ENCODE data around the gene PTPRM. TPM values are rescaled to one million over a fixed set of nuclear protein-coding genes. Genes with fewer than 3 reads are reported as not detected.

The PTPRM gene
- polyA plus RNA-seq, 4 donors, result 82.9 to 104 (median 97.8) TPM

DNA sequence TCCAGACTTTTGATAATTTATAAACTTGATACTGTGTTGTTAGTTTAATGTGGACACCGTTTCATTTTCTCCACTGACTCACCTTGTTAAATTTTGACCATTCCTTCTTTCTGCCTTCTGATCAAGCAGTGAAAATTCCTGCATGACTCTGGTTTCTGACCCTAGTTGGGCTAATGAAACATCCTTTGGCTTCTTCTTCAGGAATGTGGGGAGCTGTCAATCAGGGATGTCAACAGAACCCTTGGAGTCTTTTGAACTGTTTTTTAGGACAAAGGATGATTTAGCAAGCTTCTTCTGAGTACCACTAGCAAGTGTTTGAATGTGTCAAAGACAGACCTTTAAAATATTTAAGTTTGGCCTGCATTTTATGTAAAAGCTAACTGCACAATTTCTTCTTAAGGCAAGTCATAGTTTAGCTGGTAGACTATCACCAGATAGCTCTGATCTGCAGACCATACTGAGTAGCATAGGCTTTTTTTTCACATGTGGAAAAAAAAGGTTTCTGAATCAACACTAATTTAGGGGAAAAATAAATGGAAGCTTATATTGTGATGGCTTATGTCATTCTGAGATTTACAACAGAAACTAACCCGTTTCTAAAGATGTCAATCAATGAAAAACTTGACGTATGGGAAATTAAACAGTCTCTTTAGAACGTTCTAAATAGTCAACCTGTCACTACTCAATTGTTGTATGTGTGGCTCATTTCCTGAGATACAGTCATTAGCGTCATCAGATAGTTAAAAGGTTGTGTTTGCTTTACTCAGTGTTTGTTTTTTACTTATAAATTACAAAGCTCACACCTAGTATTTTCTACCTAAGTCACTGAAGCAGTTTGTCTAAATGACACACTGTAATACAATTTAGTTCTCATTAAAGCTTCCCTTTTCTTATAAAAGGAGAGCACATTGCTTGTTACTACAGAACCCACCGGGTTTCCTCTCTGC lies 311.4 kb downstream of the PTPRM start:
- no peak for DNase-seq (ENCODE audit: low read depth in 4 of 4, low spot score in 3 of 4)

DNA sequence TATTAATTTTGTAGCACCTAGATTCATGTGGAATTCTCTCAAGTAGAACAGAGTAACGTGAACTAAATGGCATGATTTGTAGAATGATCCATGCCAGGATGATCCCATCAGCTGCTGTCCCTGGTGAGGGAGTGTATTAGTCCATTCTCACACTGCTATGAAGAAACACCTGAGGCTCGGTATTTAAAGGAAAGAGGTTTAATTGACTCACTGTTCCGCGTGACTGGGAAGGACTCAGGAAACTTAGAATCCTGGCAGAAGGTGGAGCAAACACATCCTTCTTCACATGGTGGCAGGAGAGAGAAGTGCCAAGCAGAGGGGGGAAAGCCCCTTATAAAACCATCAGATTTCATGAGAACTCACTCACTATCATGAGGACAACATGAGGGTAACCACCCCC lies 312.6 kb downstream of the PTPRM start:
- no peak for DNase-seq (ENCODE audit: low read depth in 4 of 4, low spot score in 3 of 4)

DNA sequence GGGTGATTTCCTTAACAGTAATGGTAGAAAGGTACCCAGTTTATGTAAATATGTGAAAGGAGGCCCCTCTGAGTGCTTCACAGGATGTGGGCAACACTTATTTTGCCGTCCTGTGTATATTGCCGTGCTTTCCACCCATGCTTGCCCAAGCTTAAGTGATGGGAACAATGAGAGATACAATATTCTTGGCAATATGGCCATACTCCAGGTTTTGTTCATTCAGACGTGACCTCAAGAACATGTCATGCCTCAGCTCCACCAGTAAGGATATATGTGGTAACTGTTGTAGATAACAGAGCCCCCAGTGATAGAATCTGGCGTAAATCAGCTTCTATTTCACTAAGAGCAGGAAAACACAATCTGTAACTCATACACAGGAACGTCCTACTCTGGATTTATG lies 318.7 kb downstream of the PTPRM start:
- DNase-seq (ENCODE audit: low read depth in 4 of 4, low spot score in 3 of 4), result no peak

DNA sequence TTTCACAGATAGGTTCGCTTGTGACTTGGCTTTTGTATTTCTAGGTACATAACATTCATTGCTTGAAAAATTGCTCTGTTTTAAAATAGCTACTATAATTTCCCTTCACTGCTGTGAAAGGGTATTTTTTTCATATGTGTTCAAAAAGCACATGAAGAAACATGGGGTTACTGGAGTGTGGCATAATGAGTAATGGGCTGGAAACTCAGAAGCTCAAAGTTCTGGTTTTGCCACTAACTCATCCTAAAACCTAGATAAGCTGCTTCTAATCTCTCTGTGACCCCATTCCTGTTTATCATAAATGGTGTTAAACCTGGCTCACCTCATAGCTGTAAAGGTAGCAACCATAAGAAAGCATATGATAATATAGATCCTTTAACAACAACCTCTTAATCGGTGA lies 319.3 kb downstream of the PTPRM start:
- DNase-seq (ENCODE audit: low read depth in 4 of 4, low spot score in 3 of 4), result no peak

DNA sequence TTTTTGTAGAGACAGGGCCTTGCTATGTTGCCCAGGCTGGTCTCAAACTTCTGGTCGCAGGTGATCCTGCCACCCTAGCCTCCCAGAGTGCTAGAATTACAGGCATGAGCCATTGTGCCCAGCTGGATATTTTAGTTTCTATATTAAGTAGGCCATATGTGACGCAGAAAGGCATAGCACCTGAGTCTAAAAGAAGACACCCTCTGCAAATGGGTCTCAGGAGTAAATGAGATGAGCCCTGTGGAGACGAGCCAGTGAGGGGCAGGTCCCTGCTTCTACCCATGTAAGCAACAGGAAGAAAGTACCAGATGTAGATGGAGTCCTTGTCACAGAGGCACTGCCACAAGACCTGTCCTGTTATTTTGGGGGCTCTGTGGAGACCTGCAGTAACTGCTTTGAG lies 322.4 kb downstream of the PTPRM start:
- DNase-seq (ENCODE audit: low read depth in 4 of 4, low spot score in 3 of 4), result no peak

DNA sequence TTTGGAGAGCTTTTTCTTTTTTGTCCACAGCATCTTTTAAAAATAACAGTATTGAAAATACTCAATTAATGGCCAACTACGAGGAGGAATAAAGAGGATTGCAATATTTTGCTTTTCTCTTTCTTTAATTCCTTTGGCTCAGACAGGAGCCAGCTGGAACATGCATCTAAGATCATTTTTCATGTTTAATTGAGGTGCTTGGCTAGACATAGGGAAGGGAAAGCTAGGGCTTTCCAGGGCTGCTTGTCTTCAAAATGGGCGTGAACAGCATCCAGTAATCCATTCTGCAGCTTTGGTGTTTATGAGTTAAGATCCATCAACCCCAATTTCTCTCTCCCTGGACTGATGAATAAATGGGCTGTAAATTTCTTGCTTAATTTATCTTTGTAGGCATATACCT lies 323.0 kb downstream of the PTPRM start:
- DNase-seq (ENCODE audit: low read depth in 4 of 4, low spot score in 3 of 4), result no peak

DNA sequence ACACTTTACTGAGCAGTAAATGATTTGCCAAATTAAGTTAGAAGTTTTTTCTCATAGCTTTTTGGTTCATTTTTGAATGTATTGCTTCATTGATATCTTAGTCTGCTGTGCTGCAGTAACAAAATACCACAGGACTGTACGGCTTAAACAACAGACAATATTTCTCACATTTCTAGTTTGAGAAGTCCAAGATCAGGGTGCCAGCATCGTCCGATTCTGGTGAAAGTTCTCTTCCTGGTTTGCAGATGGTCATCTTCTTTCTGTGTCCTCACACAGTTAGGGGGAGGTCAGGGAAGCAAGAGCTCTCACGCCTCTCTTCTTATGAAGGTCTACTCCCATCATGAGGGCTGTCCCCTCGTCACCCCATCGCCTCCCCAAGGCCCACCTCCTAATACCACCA lies 325.4 kb downstream of the PTPRM start:
- DNase-seq (ENCODE audit: low read depth in 4 of 4, low spot score in 3 of 4), result no peak

DNA sequence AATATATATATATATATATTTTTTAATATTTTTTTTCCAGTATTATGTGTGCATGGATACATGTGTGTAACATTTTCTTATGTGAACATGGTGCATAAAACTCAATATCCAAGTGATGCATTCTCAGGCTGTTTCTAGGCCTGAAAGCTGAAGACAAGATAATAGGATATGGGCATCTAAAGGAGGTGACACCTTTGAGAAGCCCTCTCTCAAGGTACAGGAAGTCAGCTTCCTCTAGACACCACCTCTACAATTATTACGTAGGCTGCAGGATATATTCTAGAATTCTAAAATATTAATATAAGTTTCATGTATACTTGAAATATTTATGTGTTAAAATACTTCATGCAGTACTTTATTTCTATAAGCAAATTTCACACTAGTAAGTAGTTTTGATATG lies 327.5 kb downstream of the PTPRM start:
- DNase-seq (ENCODE audit: low read depth in 4 of 4, low spot score in 3 of 4), result no peak

DNA sequence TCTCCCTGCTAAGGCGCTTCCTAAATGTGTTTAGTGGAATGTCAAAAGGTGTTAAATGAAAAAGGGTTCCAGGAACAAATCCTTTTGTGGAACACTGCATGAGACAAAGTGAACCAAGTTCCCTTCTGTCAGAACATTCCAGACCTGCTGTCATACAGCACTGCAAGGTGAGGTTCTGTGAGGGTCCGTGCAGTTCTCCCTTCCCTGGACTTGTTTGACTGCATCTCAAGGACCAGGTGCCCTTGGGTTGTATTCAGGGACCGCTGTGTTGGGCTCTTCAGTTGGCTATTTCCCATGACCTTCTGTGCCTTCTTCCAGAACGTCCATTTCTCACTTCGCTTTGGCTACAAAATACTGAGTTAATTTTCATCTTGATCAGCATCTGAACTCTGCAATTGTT lies 328.2 kb downstream of the PTPRM start:
- DNase-seq (ENCODE audit: low read depth in 4 of 4, low spot score in 3 of 4), result no peak

DNA sequence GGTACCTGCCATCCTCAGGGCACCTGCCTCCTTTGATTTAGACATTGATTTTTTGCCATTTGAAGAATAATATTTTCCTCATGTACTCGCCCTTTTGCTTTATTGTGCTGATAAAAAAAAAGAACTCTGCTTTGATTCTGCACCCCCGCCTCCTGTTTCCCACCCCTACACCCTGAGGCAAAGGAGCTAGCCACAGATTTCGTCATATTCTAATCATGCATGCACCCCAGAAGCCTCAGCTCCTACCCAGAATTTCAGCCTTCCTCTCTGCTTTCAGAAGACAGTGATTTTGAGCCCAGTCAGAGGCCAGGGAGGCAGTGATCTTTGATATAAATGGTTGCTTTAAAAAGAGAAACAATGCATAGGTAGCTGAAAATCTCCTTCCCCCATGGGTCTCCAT lies 329.0 kb downstream of the PTPRM start:
- DNase-seq (ENCODE audit: low read depth in 4 of 4, low spot score in 3 of 4), result no peak

DNA sequence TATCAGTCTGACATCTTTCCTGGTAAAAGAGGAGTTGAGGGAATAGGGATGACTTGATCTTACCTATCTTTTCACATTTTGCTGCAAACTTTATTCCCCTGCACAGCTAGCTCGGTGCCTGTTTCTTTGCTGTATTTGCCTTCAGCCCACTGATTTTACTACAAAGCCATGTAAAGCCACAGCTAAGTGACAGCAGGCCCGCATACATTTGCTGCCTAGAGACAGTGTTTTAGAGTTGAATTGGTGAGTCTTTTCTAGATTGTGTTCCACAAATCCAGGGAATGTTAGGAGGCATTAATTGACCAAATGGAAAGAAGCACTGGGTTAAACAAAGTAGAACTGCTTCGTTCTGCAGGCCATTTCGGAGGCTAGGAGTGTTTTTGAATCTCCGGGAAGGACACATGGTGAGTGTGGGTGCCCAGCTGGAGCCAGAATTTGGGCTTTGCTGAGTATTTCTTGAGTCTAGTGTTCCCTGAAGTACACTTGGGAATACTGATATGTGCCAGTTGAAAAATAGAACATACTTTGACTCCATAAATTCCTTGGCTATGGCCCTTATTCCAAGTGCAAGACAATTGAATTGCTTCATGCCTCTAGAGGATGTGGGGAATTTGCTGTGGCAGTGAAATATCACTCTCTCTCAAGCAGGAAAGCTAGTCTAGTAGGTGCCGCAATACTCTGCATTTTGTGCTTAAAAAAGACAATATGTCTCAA lies 329.8 kb downstream of the PTPRM start:
- DNase-seq (ENCODE audit: low read depth in 4 of 4, low spot score in 3 of 4), result no peak

DNA sequence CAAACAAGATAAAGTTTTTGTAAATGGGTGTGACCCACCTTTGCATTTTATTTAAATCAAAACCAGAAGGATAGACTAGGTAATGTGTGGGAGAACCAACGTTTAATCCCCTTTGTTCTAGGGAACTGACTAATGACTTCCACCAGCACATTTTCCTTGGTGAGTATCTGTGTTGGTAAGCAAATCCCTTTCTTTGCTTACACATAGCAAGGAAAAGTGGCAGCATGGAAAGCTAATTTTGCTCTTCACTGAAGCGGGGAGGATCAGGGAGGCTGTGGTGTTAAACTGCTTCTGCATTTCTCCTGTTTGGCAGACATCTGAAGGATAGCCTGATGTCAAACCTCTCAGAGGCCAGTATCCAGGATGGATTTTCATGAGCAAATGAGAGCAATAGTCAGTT lies 331.1 kb downstream of the PTPRM start:
- no peak for DNase-seq (ENCODE audit: low read depth in 4 of 4, low spot score in 3 of 4)

DNA sequence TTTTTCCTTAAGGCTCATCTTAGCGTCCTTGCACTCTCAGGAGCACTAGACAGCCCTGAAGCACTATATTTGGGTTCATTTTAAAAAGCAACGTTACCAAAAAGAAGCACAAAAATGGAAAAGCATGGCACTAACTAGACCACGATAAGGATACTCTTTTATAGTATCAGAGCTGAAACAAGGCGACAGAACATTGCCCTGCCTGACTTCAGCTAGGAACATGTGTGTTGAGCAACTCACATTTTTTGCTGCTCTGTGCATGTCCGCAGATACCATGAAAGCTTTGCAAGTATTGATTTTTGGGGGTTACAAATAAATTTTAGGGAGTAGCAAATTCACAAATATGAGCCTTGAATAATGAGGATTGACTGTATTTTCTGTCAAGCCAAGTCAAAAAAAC lies 332.0 kb downstream of the PTPRM start:
- DNase-seq (ENCODE audit: low read depth in 4 of 4, low spot score in 3 of 4), result no peak

DNA sequence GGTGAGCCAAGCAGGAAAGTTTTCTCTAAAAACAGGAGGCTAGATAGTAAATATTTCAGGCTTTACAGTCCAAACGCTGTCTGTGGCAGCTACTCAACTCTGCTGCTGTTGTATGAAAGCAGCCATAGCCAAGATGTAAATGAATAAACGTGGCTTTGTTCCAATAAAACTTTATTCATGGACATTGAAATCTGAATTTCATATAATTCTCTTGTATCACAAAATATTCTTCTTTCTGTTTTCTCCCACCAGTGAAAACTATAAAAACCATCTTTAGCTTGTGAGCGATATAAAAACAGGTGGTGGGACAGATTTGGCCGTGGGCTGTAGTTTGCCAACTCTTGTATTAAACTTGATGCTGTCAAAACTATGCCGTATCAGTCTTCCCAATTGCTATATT lies 333.0 kb downstream of the PTPRM start:
- DNase-seq (ENCODE audit: low read depth in 4 of 4, low spot score in 3 of 4), result no peak

DNA sequence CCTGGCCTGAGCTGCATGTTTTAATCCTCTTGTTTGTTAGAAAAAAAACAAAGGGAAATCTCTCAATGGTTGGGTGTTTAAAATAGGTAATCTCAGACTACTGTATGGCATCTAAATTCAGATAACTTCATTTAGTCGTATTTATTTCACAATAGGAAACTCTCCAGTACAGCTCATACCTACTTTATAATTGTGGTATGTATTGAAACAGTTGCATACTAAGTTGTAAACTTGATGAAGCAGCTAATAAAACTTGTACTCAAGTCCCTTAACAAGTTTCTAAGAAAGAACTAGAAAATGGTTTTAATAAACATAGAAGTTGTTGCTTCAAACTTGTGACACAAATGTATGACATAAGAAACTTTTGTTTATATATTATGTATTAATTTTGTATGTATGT lies 334.5 kb downstream of the PTPRM start:
- DNase-seq (ENCODE audit: low read depth in 4 of 4, low spot score in 3 of 4), result no peak

DNA sequence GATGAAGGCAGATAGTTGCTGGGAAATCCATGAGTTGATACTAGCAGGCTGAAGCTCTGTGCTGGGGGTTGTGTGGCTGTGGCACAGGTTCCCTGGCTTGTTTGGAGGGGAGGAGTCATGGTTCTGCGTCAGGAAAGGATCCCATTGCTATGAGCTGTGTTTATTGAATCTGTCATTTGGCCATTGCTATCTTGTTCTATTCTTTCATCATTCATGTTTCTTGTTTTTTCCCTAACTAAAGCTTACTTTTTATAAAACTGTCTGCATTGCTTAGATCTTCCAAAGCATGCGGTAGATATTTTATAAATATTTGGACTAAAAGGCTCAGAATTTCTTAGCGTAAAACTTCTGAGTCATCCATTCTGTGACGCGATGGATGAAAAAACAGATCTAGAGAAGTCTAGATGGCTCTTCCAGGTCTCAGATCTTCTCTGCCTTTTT lies 335.3 kb downstream of the PTPRM start:
- no peak for DNase-seq (ENCODE audit: low read depth in 4 of 4, low spot score in 3 of 4)

DNA sequence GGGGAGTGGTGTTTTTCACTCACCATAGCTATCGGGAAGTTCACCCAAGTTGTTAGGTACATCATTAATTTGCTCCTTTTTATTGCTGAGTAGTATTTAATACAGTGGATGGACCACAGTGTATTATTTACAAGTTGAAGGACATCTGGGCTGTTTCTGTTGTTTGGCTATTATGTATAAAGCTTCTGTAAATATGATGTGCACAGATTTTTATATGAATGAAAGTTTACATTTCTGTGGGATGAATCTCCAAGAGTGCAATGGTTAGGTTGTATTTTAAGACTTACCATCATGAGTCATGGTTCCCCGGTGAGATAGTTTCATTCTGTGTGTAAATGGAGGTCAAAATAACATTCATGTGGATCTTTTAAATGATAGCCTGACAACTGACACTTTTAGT lies 337.4 kb downstream of the PTPRM start:
- no peak for DNase-seq (ENCODE audit: low read depth in 4 of 4, low spot score in 3 of 4)

DNA sequence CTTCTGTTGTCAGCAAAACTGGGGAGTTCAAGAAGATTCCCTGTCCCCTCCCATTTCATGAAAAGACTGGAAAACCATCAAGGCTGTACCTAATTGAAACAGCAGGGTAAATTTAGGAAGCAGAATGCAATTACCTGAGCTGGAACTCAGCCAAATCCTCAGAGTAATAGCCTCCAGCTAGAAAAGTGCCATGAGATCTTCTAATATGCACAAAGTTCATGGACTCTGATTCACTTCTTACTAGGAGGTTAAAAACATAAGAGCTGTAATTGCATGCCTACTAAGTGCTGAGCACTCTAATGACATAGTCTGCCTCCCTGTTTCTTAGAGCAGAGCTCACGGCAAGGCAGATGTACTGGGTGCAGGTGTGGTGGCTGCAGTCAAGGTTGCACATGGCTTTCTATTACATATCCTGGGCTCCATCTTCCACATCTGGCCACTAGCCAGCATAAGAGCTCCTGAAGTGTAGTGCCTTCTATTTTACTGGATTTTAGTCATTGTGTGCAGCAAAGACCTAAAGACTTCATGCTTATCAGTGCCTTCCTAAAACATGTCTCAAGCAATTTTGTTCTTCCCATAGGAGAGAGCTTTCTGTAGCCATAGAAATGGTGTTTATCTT lies 341.7 kb downstream of the PTPRM start:
- no peak for DNase-seq (ENCODE audit: low read depth in 4 of 4, low spot score in 3 of 4)

DNA sequence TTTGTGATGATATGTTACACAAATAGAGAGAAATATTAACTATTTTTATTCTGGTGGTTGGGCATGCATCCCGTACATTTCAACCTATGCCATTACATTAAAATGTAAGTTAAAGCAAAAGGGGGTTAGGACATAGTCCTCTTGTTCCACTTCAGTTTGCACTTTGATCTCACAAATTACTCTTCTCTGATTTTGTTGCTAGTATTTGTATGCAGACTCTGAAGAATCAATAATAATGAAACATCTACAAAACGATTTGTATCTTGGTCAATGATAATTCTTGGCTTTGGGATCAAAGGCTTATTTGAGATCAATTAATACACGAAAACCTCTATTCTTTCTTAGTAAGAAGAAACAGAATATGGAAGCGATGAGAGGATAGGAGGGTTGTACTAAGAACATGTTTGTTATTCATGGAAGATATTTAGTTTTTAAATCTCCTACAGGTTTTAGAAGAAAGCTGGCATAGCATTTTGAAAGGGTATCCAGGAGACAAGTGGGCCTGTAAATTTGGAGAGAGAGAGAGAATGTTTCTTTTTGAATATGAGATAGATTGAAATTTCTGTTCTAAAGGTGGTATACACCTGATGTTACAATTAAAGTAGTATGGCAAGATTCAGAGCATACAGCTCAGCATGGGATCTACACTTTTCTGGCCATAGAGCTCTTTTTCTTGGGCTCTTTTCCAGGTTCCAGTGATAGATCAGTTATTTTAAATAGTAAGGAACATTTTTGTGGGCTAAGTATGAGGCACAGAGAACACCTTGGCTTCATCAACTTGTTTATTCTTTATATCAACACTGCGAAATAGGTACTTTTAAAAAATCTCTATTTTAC lies 347.9 kb downstream of the PTPRM start:
- no peak for DNase-seq (ENCODE audit: low read depth in 4 of 4, low spot score in 3 of 4)

DNA sequence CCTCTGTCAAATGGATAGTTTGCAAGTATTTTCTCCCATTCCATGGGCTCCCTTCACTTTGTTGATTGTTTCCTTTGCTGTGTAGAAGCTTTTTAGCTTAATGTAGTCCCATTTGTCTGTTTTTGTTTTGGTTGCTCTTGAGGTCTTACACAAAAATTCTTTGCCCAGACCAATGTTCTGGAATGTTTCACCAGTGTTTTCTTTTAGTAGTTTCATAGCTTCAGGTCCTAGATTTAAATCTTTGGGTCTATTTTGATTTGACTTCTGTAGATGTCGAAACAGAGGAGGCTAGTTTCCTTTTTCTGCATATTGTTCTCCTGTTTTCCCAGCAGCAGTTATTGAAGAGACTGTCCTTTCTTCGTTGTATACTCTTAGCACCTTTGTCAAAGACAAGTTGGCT lies 351.6 kb downstream of the PTPRM start:
- no peak for DNase-seq (ENCODE audit: low read depth in 4 of 4, low spot score in 3 of 4)

DNA sequence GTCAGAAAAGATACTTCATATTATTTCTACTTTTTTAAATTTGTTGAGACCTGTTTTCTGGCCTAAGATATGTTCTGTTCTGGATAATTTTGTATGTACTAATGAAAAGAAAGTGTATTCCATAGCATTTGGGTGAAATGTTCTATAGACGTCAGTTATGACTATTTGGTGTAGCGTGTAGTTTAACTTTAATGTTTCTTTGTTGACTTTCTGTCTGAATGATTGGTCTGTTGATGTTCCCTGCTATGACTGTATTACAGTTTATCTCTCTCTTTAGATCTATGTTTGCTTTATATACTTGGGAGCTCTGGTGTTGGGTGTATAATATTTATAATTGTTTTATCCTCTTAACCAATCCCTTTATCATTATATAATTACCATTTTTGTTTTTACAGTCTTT lies 352.4 kb downstream of the PTPRM start:
- no peak for DNase-seq (ENCODE audit: low read depth in 4 of 4, low spot score in 3 of 4)
